C4-2B (cell line): Measurements from ENCODE around the gene FOXK1.

Source experiments
- ZFX ChIP-seq: fragments of 450-650 bp; IDR thresholded peaks from 2 replicates; pipeline ENCODE4 v1.6.1; 2017
- TF ChIP-seq, protein P1 (sequence below): fragments of 450-650 bp; conservative IDR thresholded peaks from 2 replicates; pipeline ENCODE4 v1.5.1; 2017; ENCODE audit warnings: mild to moderate bottlenecking

GRCh38 chr7:4808026-4808425, 125.9 kb downstream of the FOXK1 start:
- TF ChIP-seq, protein P1, sequence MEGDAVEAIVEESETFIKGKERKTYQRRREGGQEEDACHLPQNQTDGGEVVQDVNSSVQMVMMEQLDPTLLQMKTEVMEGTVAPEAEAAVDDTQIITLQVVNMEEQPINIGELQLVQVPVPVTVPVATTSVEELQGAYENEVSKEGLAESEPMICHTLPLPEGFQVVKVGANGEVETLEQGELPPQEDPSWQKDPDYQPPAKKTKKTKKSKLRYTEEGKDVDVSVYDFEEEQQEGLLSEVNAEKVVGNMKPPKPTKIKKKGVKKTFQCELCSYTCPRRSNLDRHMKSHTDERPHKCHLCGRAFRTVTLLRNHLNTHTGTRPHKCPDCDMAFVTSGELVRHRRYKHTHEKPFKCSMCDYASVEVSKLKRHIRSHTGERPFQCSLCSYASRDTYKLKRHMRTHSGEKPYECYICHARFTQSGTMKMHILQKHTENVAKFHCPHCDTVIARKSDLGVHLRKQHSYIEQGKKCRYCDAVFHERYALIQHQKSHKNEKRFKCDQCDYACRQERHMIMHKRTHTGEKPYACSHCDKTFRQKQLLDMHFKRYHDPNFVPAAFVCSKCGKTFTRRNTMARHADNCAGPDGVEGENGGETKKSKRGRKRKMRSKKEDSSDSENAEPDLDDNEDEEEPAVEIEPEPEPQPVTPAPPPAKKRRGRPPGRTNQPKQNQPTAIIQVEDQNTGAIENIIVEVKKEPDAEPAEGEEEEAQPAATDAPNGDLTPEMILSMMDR: no peak
- TF ChIP-seq ZFX: no peak
